Measurements from ENCODE around the gene PADI3. TPM values are rescaled to one million over a fixed set of nuclear protein-coding genes. Genes with fewer than 3 reads are reported as not detected.

The PADI3 gene
- total and polyA plus RNA-seq, 2 of the 8 experiments (the other 6 are each of a cell fraction or from before 2014, with no cell fraction given): 0.37 to 0.94 TPM

- no peak overlapping the region for H2AFZ ChIP-seq (ENCODE audit: low read length)
- H3K4me1 ChIP-seq (replicated peaks in 1 of 4; ENCODE audit: control insufficient read depth in 3 of 4, insufficient read depth in 4 of 4, low read length in 3 of 4): no peaks in the 10 kb centered on the region; a peak in 1 of 7 replicates
- H3K56ac ChIP-seq (replicated peaks; ENCODE audit: insufficient read length, low read depth, low read length): no peak overlapping the region
- ChIA-PET CTCF (ENCODE audit: partially characterized antibody) (interaction anchor here (1.0 to 3.7 kb wide), 5 partner anchors 13 to 61 kb away, joined by 3 to 19 read pairs (median 4); partner anchors contain the start of gene PADI3), POLR2A (ENCODE audit: partially characterized antibody) (no interaction called here)
- no peaks in the 10 kb centered on the region; the same call in 1 of the 2 replicates for H3K23me2 ChIP-seq (ENCODE audit: low read depth, low read length)
- H2BK20ac ChIP-seq (ENCODE audit: low read length): no peak overlapping the region
- no peak overlapping the region for H4K5ac ChIP-seq (ENCODE audit: insufficient read length, low read depth, low read length)
- 89% methylated on average over 5 of the region's 5 CpGs; no CpG with 5 or more reads in 1 of the 2 experiments for WGBS, 2 experiments (ENCODE audit: extremely low coverage in 1 of 2, insufficient coverage in 1 of 2, insufficient read length in 1 of 2, insufficient replicate concordance in 2 of 2, low coverage in 1 of 2, low lambda C conversion rate in 2 of 2, missing lambda C conversion rate in 1 of 2)
- H2BK15ac ChIP-seq (ENCODE audit: low read length): no peak overlapping the region
- H2BK120ac ChIP-seq (replicated peaks; ENCODE audit: low read depth, low read length): no peak overlapping the region
- H3K36me3 ChIP-seq (ENCODE audit: control insufficient read depth in 2 of 4, insufficient read depth in 4 of 4, low read length in 3 of 4): no peaks in the 10 kb centered on the region
- no peak overlapping the region for H3K4me2 ChIP-seq (ENCODE audit: insufficient read depth in 1 of 2, low read depth in 2 of 2, low read length in 2 of 2)
- H4K20me1 ChIP-seq (replicated peaks in 1 of 2; ENCODE audit: control insufficient read depth in 1 of 2, insufficient read depth in 2 of 2, low read length in 2 of 2): no peaks in the 10 kb centered on the region
- no peak overlapping the region for H3K14ac ChIP-seq (ENCODE audit: insufficient read length)
- H3K18ac ChIP-seq (ENCODE audit: extremely low read depth, low read length): no peak overlapping the region
- no peak for DNase-seq (ENCODE audit: low read depth in 1 of 2, low spot score in 2 of 2)
- H3K4ac ChIP-seq (replicated peaks; ENCODE audit: insufficient read length, low read depth, low read length): no peak overlapping the region
- no peaks in the 10 kb centered on the region for H3K9me3 ChIP-seq (ENCODE audit: insufficient read depth in 2 of 2, low read depth in 1 of 2, low read length in 1 of 2)
- H3K23ac ChIP-seq (ENCODE audit: insufficient read length): no peak overlapping the region
- H2AK5ac ChIP-seq (ENCODE audit: low read depth, low read length): no peak overlapping the region
- H3K4me3 ChIP-seq (ENCODE audit: extremely low read depth in 1 of 4, insufficient read depth in 2 of 4, low read depth in 3 of 4, low read length in 4 of 4): no peak overlapping the region
- no peak overlapping the region for H3K27ac ChIP-seq (ENCODE audit: low read depth, low read length)
- FAIRE-seq: no peak
- H3K79me1 ChIP-seq (ENCODE audit: low read depth, low read length): no peaks in the 10 kb centered on the region
- H4K91ac ChIP-seq (replicated peaks; ENCODE audit: insufficient read length, low read length): no peak overlapping the region
- TF ChIP-seq BRCA1 (IDR thresholded peaks at IDR 0.05; ENCODE audit: low read depth, low read length) (no peak), CHD1 (IDR thresholded peaks at IDR 0.05; ENCODE audit: low read depth, low read length) (no peak), SP2 (IDR thresholded peaks at IDR 0.05; ENCODE audit: low read length) (no peak), ASH2L (IDR thresholded peaks at IDR 0.05; ENCODE audit: low read length) (no peak), TBP (IDR thresholded peaks at IDR 0.05; ENCODE audit: low read depth, low read length) (no peak), FOSL1 (IDR thresholded peaks at IDR 0.05; ENCODE audit: insufficient read depth, low read depth, low read length) (no peak), SP4 (IDR thresholded peaks at IDR 0.05; ENCODE audit: low read length) (no peak), SRF (IDR thresholded peaks at IDR 0.05; ENCODE audit: low read depth, low read length) (no peak)
- H4K8ac ChIP-seq (ENCODE audit: extremely low read depth, insufficient read depth, low read length): no peak overlapping the region
- no peaks in the 10 kb centered on the region for H3K79me2 ChIP-seq (ENCODE audit: control insufficient read depth in 1 of 2, insufficient read depth in 2 of 2, low read length in 2 of 2)
- no peak overlapping the region for H3K9ac ChIP-seq (replicated peaks in 1 of 4; ENCODE audit: extremely low read depth in 1 of 4, low read depth in 3 of 4, low read length in 3 of 4)
- H2BK12ac ChIP-seq (ENCODE audit: low read depth, low read length): no peak overlapping the region
- no peak overlapping the region; the same call in 1 of the 2 replicates for H2BK5ac ChIP-seq (ENCODE audit: low read depth, low read length)
- H3K27me3 ChIP-seq (replicated peaks in 1 of 4; ENCODE audit: control insufficient read depth in 3 of 4, extremely low read depth in 1 of 4, insufficient read depth in 3 of 4, low read length in 3 of 4): peaks cover 0 to 2% (median 0%) of the 10 kb centered on the region in 4 experiments; a peak in 1 of 7 replicates
Measured at GRCh38 chr1:17260738-17261137, 11.8 kb downstream of the PADI3 start.

Data from H1 (cell line).